ENCODE measurements around the gene SHISA2.

DNA sequence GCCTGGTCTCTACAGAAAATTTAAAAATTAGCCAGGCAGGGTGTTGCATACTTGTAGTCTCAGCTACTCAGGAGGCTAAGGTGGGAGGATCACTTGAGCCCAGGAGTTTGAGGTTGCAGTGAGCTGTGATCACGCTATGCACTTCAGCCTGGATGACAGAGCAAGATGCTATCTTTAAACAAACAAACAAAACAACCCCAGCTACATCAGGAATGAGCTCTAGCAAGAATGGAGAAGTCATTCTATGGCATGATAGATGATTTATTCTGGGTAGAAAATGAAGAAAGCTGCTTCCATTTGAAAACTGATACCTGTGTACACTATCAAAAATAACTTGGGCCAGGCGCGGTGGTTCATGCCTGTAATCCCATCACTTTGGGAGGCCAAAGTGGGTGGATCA, 15.8 kb upstream of the SHISA2 start:
- no peak for TF ChIP-seq CTCF (IDR thresholded peaks at IDR 0.05; ENCODE audit: poor library complexity)
- no peak for TF ChIP-seq EZH2 (IDR thresholded peaks at IDR 0.05; ENCODE audit: borderline replicate concordance)

Measured in hepatocyte (in vitro differentiated cells).